Measurements from ENCODE around the gene F2. TPM values are rescaled to one million over a fixed set of nuclear protein-coding genes. Genes with fewer than 3 reads are reported as not detected.
A peak's percentile ranks its signal among the peaks of the same experiment; 100 is the strongest.

Gene F2
- total RNA-seq, 1 experiment from 2014 or later, result 0.47 TPM

GRCh38 chr11:46755962-46756361, 36.9 kb downstream of the F2 start:
- Histone ChIP-seq H3K9me2 (ENCODE audit: insufficient read depth) (no peaks in the 10 kb centered on the region), H3K9ac (ENCODE audit: low read length) (0 out of 2 replicates have a peak overlapping the region, but pooled peaks have one; percentile 4), H3K9me3 (ENCODE audit: control insufficient read depth in 1 of 2, insufficient read depth in 1 of 2, low read depth in 1 of 2, low read length in 2 of 2) (no peaks in the 10 kb centered on the region), H3K27ac (ENCODE audit: low read depth, low read length) (no peak overlapping the region), H3K4me1 (ENCODE audit: control insufficient read depth in 1 of 2, insufficient read depth in 2 of 2, low read length in 2 of 2) (peaks cover 0 to 21% of the 10 kb centered on the region in 2 experiments; a peak in 3 of 4 replicates), H3K4me2 (ENCODE audit: low read length) (peak overlapping the region; percentile 10), H3K4me3 (replicated peaks in 1 of 2; ENCODE audit: low read depth in 1 of 2, low read length in 2 of 2) (no peak overlapping the region), H2AFZ (ENCODE audit: low read depth, low read length, poor library complexity, severe bottlenecking) (no peak overlapping the region), H4K20me1 (ENCODE audit: insufficient read depth) (peaks cover 3% of the 10 kb centered on the region; the same call in 1 of the 2 replicates), H3K36me3 (ENCODE audit: control insufficient read depth in 1 of 2, insufficient read depth in 2 of 2, low read length in 2 of 2) (peaks cover 61 to 72% of the 10 kb centered on the region in 2 experiments), H3K27me3 (ENCODE audit: insufficient read depth, low read length) (no peaks in the 10 kb centered on the region), H3K79me2 (ENCODE audit: insufficient read depth, low read length) (no peaks in the 10 kb centered on the region)
- intact Hi-C loops (cut with micrococcal nuclease), result loop anchor here (2.0 kb wide), 1 partner anchor 45 kb away; no protein-coding TSS in a partner anchor
- TF ChIP-seq CBX3 (IDR thresholded peaks at IDR 0.05; ENCODE audit: low read depth) (no peak), TCF7L2 (IDR thresholded peaks at IDR 0.05; ENCODE audit: borderline replicate concordance, extremely low read depth, insufficient read depth, insufficient read length) (no peak), EZH2phosphoT487 (IDR thresholded peaks at IDR 0.05; ENCODE audit: borderline replicate concordance) (no peak), ELF1 (IDR thresholded peaks at IDR 0.05; ENCODE audit: borderline replicate concordance, low read depth) (no peak), ATF3 (IDR thresholded peaks at IDR 0.05) (no peak), SP1 (IDR thresholded peaks at IDR 0.05; ENCODE audit: low read depth) (no peak), CEBPB (IDR thresholded peaks at IDR 0.05; ENCODE audit: low read depth) (no peak), YY1 (IDR thresholded peaks at IDR 0.05; ENCODE audit: extremely low read depth, insufficient replicate concordance, low read depth, low read length) (no peak), CTCF (IDR thresholded peaks at IDR 0.05 in 2 of 3, conservative IDR thresholded peaks at IDR 0.05 in 1 of 3; ENCODE audit: borderline replicate concordance in 1 of 3, insufficient read depth in 1 of 3, low read depth in 2 of 3, low read length in 2 of 3) (no peak), JUND (IDR thresholded peaks at IDR 0.05) (no peak), ZBTB33 (IDR thresholded peaks at IDR 0.05; ENCODE audit: extremely low read depth, insufficient replicate concordance, low read length) (no peak), SIN3A (IDR thresholded peaks at IDR 0.05; ENCODE audit: low read depth) (no peak), ZNF274 (IDR thresholded peaks at IDR 0.05; ENCODE audit: low read depth, low read length) (no peak), REST (IDR thresholded peaks at IDR 0.05; ENCODE audit: low read depth) (no peak), SRF (IDR thresholded peaks at IDR 0.05; ENCODE audit: low read depth) (no peak), POLR2AphosphoS5 (IDR thresholded peaks at IDR 0.05; ENCODE audit: low read depth, low read length) (no peak), FOSL1 (IDR thresholded peaks at IDR 0.05; ENCODE audit: low read depth) (no peak), EZH2 (IDR thresholded peaks at IDR 0.05) (no peak)
- ChIA-PET POLR2A (no interaction called here), RAD21 (ENCODE audit: low non-redundant PET in 1 of 2, low total read pairs in 2 of 2, uncharacterized antibody in 2 of 2, unreplicated experiment in 2 of 2) (no interaction called here), CTCF (no interaction called here)
- no peak for DNase-seq (ENCODE audit: low read depth, low spot score)
- ATAC-seq, result no peak
- BruUV-seq (replicated peaks), result no TSS peak
